ENCODE data around the gene RNF26.

DNA sequence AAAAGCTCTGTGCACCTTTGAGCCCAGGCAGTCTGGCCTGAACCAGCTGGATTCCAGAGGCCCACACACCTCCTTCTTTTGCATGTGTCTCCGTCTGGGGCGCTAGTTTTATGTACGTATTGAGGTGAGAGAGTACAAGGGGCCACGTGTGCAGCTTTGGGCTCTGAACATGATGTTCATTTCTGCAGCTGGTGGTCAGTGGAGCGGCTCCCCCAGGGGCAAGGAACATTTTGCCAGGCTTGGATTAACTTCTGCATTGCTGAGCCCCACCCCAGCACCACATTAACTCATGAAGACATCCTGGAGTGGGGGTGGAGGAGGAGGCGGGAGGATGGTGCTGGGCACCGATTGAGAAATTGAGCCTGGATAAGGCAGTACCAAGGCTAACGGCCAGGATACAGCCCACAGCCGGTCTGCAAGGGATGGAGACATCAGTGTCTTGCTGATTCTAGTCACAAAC is 33.4 kb downstream of the RNF26 start:
- TF ChIP-seq CTCF (IDR thresholded peaks at IDR 0.05) (no peak), POLR2AphosphoS5 (IDR thresholded peaks at IDR 0.05) (no peak)
